ENCODE data around the gene TEC. TPM values are rescaled to one million over a fixed set of nuclear protein-coding genes. Genes with fewer than 3 reads are reported as not detected.
"Not testable (repeated sequence)": the region's sequence is repeated elsewhere in the genome, so short reads cannot be mapped to it uniquely, and the experiment has no call there.

Gene TEC
- total RNA-seq, 2 donors from 2014 or later = 4.6 to 8.3 TPM

DNA sequence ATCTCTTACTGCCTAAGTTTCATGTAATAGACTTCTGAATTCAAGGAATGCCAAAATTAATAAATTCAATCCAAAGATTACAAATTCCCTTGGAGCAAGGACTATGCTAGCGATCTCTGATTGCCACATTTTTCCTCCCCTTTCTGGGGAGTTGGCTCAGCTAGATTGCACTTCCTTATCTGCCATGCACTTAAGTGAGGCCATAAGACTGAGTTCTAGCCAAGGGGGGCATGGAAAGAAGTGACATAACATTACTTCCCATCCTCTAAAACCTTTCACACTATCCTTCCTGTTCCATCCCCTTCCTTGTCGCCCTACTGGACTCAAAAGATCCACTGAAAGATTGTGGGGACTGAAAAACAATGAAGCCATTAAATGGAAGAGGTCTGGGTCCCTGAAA is 81.8 kb downstream of the TEC start:
- H3K4me3 Mint-ChIP-seq = no peak overlapping the region
- H3K27ac Mint-ChIP-seq = no peak overlapping the region
- no peaks in the 10 kb centered on the region for H3K9me3 Mint-ChIP-seq
- H3K36me3 Mint-ChIP-seq (ENCODE audit: low read depth) = no peaks in the 10 kb centered on the region
- no peak for ATAC-seq (replicated peaks)
- no peaks in the 10 kb centered on the region for H3K27me3 Mint-ChIP-seq
- no peaks in the 10 kb centered on the region for H3K4me1 Mint-ChIP-seq

GRCh38 chr4:48187066-48187465 is 82.6 kb downstream of the TEC start:
- not testable (repeated sequence) for H3K4me3 Mint-ChIP-seq; H3K27me3 Mint-ChIP-seq; H3K9me3 Mint-ChIP-seq; ATAC-seq (replicated peaks); H3K27ac Mint-ChIP-seq; H3K4me1 Mint-ChIP-seq; H3K36me3 Mint-ChIP-seq (ENCODE audit: low read depth)

DNA sequence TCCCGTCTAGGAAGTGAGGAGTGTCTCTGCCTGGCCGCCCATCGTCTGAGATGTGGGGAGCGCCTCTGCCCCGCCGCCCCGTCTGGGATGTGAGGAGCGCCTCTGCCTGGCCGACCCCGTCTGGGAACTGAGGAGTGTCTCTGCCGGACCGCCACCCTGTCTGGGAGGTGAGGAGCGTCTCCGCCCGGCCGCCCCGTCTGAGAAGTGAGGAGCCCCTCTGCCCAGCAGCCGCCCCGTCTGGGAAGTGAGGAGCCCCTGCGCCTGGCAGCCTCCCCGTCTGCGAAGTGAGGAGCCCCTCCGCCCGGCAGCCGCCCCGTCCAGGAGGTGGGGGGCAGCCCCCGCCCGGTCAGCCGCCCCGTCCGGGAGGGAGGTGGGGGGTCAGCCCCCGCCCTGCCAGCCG is 83.2 kb downstream of the TEC start:
- not testable (repeated sequence) for H3K4me1 Mint-ChIP-seq; H3K9me3 Mint-ChIP-seq; ATAC-seq (replicated peaks); H3K27me3 Mint-ChIP-seq; H3K4me3 Mint-ChIP-seq; H3K27ac Mint-ChIP-seq; H3K36me3 Mint-ChIP-seq (ENCODE audit: low read depth)

GRCh38 chr4:48184882-48185281 is 84.8 kb downstream of the TEC start:
- Mint-ChIP-seq H3K4me1 (no peaks in the 10 kb centered on the region), H3K9me3 (no peaks in the 10 kb centered on the region), H3K36me3 (ENCODE audit: low read depth) (no peaks in the 10 kb centered on the region), H3K4me3 (no peak overlapping the region), H3K27ac (no peak overlapping the region), H3K27me3 (no peaks in the 10 kb centered on the region)
- ATAC-seq (replicated peaks) = no peak

- H3K27me3 Mint-ChIP-seq = no peaks in the 10 kb centered on the region
- H3K9me3 Mint-ChIP-seq = peaks cover 5% of the 10 kb centered on the region
- H3K27ac Mint-ChIP-seq = no peak overlapping the region
- no peak overlapping the region for H3K4me3 Mint-ChIP-seq
- ATAC-seq (replicated peaks) = peak; percentile 53
- no peaks in the 10 kb centered on the region for H3K4me1 Mint-ChIP-seq
- H3K36me3 Mint-ChIP-seq (ENCODE audit: low read depth) = no peaks in the 10 kb centered on the region
These were observed 89.4 kb downstream of the TEC start for GRCh38 chr4:48180234-48180633.

DNA sequence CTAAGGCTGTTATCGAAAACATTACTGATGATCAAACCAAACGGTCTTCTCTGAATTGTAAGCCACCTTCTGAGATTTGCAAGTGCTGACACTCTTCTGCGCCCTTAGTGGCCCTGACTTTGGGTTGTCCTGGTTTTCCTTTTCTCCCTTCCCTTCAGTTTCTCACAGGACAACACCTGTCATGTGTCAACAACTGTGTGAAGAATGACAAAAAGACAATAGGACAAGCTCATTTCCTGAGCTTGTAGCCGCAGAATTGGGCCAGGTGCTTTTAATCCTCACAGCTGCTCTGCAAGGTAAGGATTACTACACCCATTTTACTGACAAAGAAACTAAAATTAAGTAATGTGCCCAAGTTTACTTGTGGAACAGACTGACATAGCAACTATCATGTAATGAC is 90.7 kb downstream of the TEC start:
- Mint-ChIP-seq H3K4me1 (peaks cover 1% of the 10 kb centered on the region), H3K27me3 (no peaks in the 10 kb centered on the region), H3K27ac (no peak overlapping the region), H3K36me3 (ENCODE audit: low read depth) (no peaks in the 10 kb centered on the region), H3K4me3 (no peak overlapping the region), H3K9me3 (peaks cover 5% of the 10 kb centered on the region)
- ATAC-seq (replicated peaks) = no peak

GRCh38 chr4:48175806-48176205 is 93.8 kb downstream of the TEC start:
- Mint-ChIP-seq H3K9me3 (peaks cover 5% of the 10 kb centered on the region), H3K27me3 (no peaks in the 10 kb centered on the region), H3K36me3 (ENCODE audit: low read depth) (no peaks in the 10 kb centered on the region), H3K4me1 (peaks cover 7% of the 10 kb centered on the region), H3K4me3 (no peak overlapping the region), H3K27ac (no peak overlapping the region)
- no peak for ATAC-seq (replicated peaks)

DNA sequence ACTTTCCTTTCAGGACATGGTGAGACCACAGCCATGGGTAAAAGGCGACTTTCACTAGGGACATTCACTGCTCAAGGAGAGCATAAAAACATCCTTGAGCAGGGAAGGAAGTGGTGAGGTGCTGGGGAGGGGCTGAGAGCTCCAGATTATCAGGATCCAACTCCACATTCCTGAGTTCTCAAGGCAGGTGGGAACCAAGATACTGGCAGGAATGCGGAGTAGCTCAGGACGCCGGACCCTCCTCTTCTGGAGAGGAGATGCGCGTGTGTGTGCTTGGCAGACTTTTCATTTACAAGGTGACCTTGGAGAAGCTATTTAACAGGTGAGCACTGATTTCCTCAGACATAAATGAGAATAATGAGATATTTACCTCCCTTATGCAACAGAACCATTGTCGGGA is 94.3 kb downstream of the TEC start:
- Mint-ChIP-seq H3K9me3 (peaks cover 5% of the 10 kb centered on the region), H3K27ac (no peak overlapping the region), H3K4me3 (no peak overlapping the region), H3K4me1 (peaks cover 7% of the 10 kb centered on the region), H3K27me3 (no peaks in the 10 kb centered on the region), H3K36me3 (ENCODE audit: low read depth) (no peaks in the 10 kb centered on the region)
- ATAC-seq (replicated peaks) = no peak

GRCh38 chr4:48173056-48173991 is 96.3 kb downstream of the TEC start:
- no peaks in the 10 kb centered on the region for H3K36me3 Mint-ChIP-seq (ENCODE audit: low read depth)
- peaks cover 5% of the 10 kb centered on the region for H3K9me3 Mint-ChIP-seq
- peaks cover 7% of the 10 kb centered on the region for H3K4me1 Mint-ChIP-seq
- H3K4me3 Mint-ChIP-seq = no peak overlapping the region
- peak; percentile 79 for ATAC-seq (replicated peaks)
- H3K27me3 Mint-ChIP-seq = no peaks in the 10 kb centered on the region
- peak overlapping the region; percentile 58 for H3K27ac Mint-ChIP-seq

DNA sequence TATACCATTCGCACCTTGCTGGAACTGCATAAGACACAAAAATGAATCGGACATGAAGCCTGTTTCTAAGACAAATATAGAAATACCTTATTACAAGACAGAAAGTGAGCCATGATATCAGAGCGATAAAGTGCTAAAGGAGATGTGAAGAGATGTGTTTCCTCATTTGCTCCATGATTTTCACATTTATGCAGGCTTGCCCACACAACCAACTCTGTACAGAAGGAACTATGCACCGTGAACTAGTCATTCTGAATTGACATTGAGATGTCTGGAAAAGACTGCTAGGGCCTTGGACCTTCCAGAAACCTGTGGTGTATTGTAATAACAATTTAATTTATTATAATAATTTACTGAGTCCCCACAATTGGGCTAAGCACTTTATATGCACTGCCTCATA is 97.0 kb downstream of the TEC start:
- Mint-ChIP-seq H3K4me1 (peaks cover 14% of the 10 kb centered on the region), H3K27me3 (no peaks in the 10 kb centered on the region), H3K9me3 (no peaks in the 10 kb centered on the region), H3K27ac (no peak overlapping the region), H3K36me3 (ENCODE audit: low read depth) (peaks cover 4% of the 10 kb centered on the region), H3K4me3 (no peak overlapping the region)
- no peak for ATAC-seq (replicated peaks)

GRCh38 chr4:48169636-48170035 is 100.0 kb downstream of the TEC start:
- Mint-ChIP-seq H3K36me3 (ENCODE audit: low read depth) (peaks cover 7% of the 10 kb centered on the region), H3K27ac (no peak overlapping the region), H3K4me3 (no peak overlapping the region), H3K9me3 (no peaks in the 10 kb centered on the region), H3K4me1 (peaks cover 16% of the 10 kb centered on the region), H3K27me3 (no peaks in the 10 kb centered on the region)
- peak; percentile 28 for ATAC-seq (replicated peaks)

- Mint-ChIP-seq H3K9me3 (no peaks in the 10 kb centered on the region), H3K27ac (peak overlapping the region; percentile 3), H3K27me3 (no peaks in the 10 kb centered on the region), H3K4me1 (peaks cover 10% of the 10 kb centered on the region), H3K36me3 (ENCODE audit: low read depth) (peaks cover 7% of the 10 kb centered on the region), H3K4me3 (peak overlapping the region; percentile 4)
- peak; percentile 88 for ATAC-seq (replicated peaks)
These were observed 101.9 kb downstream of the TEC start for GRCh38 chr4:48167538-48168263.

DNA sequence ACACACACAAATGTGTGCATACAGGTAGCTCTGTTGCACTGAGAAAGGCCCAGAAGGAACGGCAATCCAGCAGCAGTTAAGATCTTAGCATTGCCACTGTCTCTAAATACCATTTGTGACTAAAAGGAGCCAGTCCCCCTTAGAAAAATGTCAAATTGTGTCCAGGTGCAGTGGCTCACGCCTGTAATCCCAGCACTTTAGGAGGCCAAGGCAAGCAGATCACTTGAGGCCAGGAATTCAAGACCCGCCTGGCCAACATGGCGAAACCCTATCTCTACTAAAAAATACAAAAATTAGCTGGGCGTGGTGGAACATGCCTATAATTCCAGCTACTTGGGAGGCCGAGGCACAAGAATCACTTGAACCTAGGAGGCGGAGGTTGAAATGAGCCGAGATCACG is 105.1 kb downstream of the TEC start:
- H3K27me3 Mint-ChIP-seq; H3K27ac Mint-ChIP-seq; H3K4me3 Mint-ChIP-seq; ATAC-seq (replicated peaks); H3K9me3 Mint-ChIP-seq; H3K36me3 Mint-ChIP-seq (ENCODE audit: low read depth): not testable (repeated sequence)
- H3K4me1 Mint-ChIP-seq = peaks cover 18% of the 10 kb centered on the region

GRCh38 chr4:48163746-48164145 is 105.9 kb downstream of the TEC start:
- no peaks in the 10 kb centered on the region for H3K9me3 Mint-ChIP-seq
- H3K27me3 Mint-ChIP-seq = no peaks in the 10 kb centered on the region
- no peak overlapping the region for H3K27ac Mint-ChIP-seq
- H3K4me1 Mint-ChIP-seq = peaks cover 18% of the 10 kb centered on the region
- H3K36me3 Mint-ChIP-seq (ENCODE audit: low read depth) = peaks cover 7% of the 10 kb centered on the region
- ATAC-seq (replicated peaks) = no peak
- no peak overlapping the region for H3K4me3 Mint-ChIP-seq

DNA sequence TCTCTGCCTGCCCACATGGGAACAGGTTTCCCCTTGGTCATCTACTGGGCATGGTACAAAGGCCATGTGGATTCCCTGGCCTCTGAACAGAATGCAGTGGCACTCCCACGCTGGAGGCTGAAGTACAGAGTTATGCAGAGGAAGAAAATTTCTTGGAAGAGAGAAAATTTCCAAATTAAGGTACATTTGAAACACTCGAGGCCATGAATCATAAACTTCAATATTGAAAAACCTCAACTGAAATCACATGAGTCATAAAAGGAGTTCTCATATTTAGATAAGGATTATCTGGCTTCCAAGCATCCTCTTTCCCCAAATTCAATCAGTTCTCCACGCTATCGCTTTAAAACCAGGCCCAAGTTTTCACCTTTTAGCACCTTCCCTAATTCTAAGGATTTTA is 107.5 kb downstream of the TEC start:
- H3K9me3 Mint-ChIP-seq = no peaks in the 10 kb centered on the region
- peak; percentile 76 for ATAC-seq (replicated peaks)
- H3K4me1 Mint-ChIP-seq = peaks cover 9% of the 10 kb centered on the region
- peaks cover 9% of the 10 kb centered on the region for H3K36me3 Mint-ChIP-seq (ENCODE audit: low read depth)
- H3K27me3 Mint-ChIP-seq = no peaks in the 10 kb centered on the region
- peak overlapping the region; percentile 2 for H3K4me3 Mint-ChIP-seq
- H3K27ac Mint-ChIP-seq = no peak overlapping the region

All from activated T-helper 17 cell treated with anti-CD3 and anti-CD28 coated beads, Interleukin-2, amount 50 U/mL, for 72 hours (primary cell).